ENCODE data around the gene CD4.

DNA sequence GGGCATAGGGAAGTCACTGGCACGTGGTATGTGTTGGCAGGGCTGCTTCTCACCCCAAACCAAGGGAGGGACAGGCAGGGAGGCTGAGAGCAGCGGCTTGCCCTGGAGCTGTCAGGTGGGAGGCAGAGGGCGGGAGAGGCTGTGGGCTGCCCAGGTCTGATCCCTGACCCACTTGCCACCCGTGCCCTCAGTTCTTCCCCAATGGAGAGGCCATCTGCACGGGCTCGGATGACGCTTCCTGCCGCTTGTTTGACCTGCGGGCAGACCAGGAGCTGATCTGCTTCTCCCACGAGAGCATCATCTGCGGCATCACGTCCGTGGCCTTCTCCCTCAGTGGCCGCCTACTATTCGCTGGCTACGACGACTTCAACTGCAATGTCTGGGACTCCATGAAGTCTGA is 56.1 kb downstream of the CD4 start:
- no peak for TF ChIP-seq POLR2AphosphoS5 (IDR thresholded peaks at IDR 0.05)
- TF ChIP-seq, protein P1, sequence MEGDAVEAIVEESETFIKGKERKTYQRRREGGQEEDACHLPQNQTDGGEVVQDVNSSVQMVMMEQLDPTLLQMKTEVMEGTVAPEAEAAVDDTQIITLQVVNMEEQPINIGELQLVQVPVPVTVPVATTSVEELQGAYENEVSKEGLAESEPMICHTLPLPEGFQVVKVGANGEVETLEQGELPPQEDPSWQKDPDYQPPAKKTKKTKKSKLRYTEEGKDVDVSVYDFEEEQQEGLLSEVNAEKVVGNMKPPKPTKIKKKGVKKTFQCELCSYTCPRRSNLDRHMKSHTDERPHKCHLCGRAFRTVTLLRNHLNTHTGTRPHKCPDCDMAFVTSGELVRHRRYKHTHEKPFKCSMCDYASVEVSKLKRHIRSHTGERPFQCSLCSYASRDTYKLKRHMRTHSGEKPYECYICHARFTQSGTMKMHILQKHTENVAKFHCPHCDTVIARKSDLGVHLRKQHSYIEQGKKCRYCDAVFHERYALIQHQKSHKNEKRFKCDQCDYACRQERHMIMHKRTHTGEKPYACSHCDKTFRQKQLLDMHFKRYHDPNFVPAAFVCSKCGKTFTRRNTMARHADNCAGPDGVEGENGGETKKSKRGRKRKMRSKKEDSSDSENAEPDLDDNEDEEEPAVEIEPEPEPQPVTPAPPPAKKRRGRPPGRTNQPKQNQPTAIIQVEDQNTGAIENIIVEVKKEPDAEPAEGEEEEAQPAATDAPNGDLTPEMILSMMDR (IDR thresholded peaks at IDR 0.05), result no peak
